Nephron (organoid): ENCODE measurements around the gene NPRL2.

Experiments
- H3K27ac Mint-ChIP-seq, 3 experiments: 2 replicates each; pipeline ENCODE4 v1.8.0; 2020; ENCODE audit warnings: mixed read lengths in 3 of 3, mild to moderate bottlenecking in 2 of 3, moderate library complexity in 1 of 3
- H3K27me3 Mint-ChIP-seq: 2 replicates; pipeline ENCODE4 v1.8.0; 2021; ENCODE audit warnings: low read depth, mild to moderate bottlenecking, moderate library complexity, mixed read lengths
- H3K36me3 Mint-ChIP-seq: 2 replicates; pipeline ENCODE4 v1.8.0; 2020; ENCODE audit warnings: low read depth, mixed read lengths
- H3K4me1 Mint-ChIP-seq: 2 replicates; pipeline ENCODE4 v1.8.0; 2020; ENCODE audit warnings: mixed read lengths
- H3K4me3 Mint-ChIP-seq, 3 experiments: 2 replicates each; pipeline ENCODE4 v1.8.0; 2020; ENCODE audit warnings: mild to moderate bottlenecking in 3 of 3, mixed read lengths in 3 of 3, moderate library complexity in 2 of 3
- H3K9me3 Mint-ChIP-seq: 2 replicates; pipeline ENCODE4 v1.8.0; 2020; ENCODE audit warnings: mixed read lengths
- TF ChIP-seq, protein P1 (sequence below), 3 experiments: fragments of 200-600 bp; sonication (generic); IDR thresholded peaks; one replicate each; pipeline ENCODE4 v1.5.0; 2021; ENCODE audit warnings: antibody characterized with exemption in 3 of 3; ENCODE audit not compliant: unreplicated experiment in 3 of 3

Gene NPRL2

DNA sequence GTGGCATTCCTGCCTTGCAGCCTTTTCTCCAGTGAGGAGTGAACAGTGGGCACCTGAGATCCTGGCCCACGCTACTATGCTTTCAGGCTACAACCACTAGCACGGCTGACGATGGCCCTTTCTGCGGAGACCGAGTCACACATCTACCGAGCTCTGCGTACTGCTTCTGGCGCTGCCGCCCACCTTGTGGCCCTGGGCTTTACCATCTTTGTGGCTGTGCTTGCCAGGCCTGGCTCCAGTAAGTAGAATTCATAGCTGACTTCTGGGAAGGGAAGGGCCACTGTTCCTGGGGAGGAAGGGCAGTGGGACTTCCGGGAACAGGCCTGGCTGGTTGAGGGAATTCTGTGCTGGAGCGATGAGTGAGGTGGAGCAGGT lies 735 bp upstream of the NPRL2 start:
- H3K4me1 Mint-ChIP-seq = peaks cover 25% of the 10 kb centered on the region
- H3K27ac Mint-ChIP-seq = peak overlapping the region in 2 of 3 experiments; percentile 93 to 97
- H3K36me3 Mint-ChIP-seq = peaks cover 14% of the 10 kb centered on the region
- TF ChIP-seq, protein P1, sequence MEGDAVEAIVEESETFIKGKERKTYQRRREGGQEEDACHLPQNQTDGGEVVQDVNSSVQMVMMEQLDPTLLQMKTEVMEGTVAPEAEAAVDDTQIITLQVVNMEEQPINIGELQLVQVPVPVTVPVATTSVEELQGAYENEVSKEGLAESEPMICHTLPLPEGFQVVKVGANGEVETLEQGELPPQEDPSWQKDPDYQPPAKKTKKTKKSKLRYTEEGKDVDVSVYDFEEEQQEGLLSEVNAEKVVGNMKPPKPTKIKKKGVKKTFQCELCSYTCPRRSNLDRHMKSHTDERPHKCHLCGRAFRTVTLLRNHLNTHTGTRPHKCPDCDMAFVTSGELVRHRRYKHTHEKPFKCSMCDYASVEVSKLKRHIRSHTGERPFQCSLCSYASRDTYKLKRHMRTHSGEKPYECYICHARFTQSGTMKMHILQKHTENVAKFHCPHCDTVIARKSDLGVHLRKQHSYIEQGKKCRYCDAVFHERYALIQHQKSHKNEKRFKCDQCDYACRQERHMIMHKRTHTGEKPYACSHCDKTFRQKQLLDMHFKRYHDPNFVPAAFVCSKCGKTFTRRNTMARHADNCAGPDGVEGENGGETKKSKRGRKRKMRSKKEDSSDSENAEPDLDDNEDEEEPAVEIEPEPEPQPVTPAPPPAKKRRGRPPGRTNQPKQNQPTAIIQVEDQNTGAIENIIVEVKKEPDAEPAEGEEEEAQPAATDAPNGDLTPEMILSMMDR (IDR thresholded peaks at IDR 0.05; ENCODE audit: unreplicated experiment in 3 of 3) = no peak
- no peaks in the 10 kb centered on the region for H3K27me3 Mint-ChIP-seq
- no peaks in the 10 kb centered on the region for H3K9me3 Mint-ChIP-seq
- peak overlapping the region; percentile 96 to 97 (median 97) for H3K4me3 Mint-ChIP-seq

DNA sequence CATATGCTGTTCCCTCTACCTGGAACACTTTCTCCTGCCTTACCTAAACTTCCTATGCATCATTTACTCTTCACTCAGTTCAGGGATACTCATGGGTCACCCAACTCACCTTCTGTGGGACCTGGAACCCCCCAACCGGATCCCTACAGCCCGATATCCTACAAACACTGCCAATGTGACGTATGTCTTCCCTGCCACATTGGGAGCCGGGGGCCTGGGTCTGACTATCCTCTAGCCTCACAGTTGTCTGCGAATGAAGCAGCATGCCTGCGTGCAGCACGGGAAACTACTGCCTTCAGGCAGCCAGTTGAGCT lies 405 bp downstream of the NPRL2 start:
- Mint-ChIP-seq H3K4me1 (peaks cover 28% of the 10 kb centered on the region), H3K9me3 (no peaks in the 10 kb centered on the region), H3K36me3 (peaks cover 10% of the 10 kb centered on the region), H3K4me3 (peak overlapping the region; percentile 96 to 97 (median 97)), H3K27ac (peak overlapping the region; percentile 93 to 99 (median 97)), H3K27me3 (peaks cover 6% of the 10 kb centered on the region)
- TF ChIP-seq, protein P1 (IDR thresholded peaks at IDR 0.05; ENCODE audit: unreplicated experiment in 3 of 3) = no peak

DNA sequence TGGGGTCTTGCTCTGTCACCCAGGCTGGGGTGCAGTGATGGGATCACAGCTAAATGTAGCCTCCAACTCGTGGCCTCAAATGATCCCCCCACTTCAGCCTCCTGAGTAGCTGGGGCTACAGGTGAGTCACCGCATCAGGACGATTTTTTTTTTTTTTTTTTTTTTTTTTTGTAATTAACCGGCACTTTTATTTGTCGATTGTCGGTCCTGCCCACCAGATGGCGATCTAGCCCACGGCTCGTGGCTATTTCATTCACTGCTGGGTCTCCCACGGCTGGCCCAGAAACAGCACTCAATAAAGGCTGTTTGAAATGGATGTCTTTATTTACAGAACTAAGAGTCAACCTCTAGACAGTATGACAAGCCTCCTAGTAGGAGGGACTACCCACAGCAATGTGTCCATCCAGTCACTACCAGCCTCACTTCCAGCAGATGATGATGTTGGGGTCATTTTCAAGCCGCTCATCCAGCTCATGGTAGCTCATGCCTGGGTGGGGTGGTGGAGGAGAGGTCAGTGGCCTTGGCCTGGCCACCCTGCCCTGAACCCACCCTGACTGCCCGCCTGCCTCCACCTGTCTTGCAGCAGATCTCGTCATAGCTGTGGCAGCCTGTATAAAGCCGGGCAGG lies 3.3 kb downstream of the NPRL2 start:
- H3K4me1 Mint-ChIP-seq = peaks cover 28% of the 10 kb centered on the region

DNA sequence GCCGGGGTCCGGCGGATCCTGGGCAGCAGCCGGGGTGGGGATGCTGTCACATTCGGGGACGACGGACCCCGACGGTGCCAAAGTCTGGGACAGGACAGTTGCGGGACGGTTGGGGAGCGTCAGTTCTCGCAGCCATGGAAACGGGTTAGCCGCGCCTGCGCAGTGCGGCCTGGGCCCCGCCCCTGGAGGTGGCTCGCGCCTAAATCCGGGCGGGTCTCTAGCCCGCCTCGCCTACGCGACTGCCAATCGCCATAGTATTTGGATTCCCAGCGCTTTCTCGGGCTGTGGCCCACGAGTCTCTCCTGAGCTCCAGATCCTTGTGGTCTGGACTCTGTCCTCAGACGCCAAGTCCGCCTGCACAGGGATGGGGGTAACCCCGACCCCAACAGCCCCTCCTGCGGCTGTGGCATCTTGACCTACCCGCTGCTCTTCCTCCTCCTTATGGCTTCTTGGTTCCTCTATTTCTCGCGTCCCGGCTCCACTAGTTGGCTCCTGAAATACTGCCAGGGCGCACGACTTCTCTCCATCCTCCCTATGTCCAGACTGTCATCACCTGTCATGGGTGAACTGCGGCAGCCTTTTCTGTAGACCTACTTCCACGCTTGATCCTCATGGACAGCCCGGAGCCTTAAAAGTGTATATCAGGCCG lies 4.9 kb downstream of the NPRL2 start, which contains the start of gene ZMYND10:
Gene ZMYND10, minus strand, starts transcription at position 147 of the 649 bp plus-strand sequence. CDS start 153 bp downstream, outside the sequence.
- peak within 1 kb of the TSS in 1 of 3 experiments; percentile 56 for H3K27ac Mint-ChIP-seq
- H3K4me3 Mint-ChIP-seq = peak within 1 kb of the TSS; percentile 77 to 82 (median 81)
- TF ChIP-seq, protein P1 (IDR thresholded peaks at IDR 0.05; ENCODE audit: unreplicated experiment in 3 of 3) = no peak
- no peaks in the 10 kb centered on the region for H3K9me3 Mint-ChIP-seq
- peaks cover 39% of the 10 kb centered on the region for H3K27me3 Mint-ChIP-seq
- no peaks in the 10 kb centered on the region for H3K36me3 Mint-ChIP-seq
- H3K4me1 Mint-ChIP-seq = peaks cover 19% of the 10 kb centered on the region

More for the DNA sequence above, 3.3 kb downstream of the NPRL2 start:
- H3K4me3 Mint-ChIP-seq = peak overlapping the region; percentile 53 to 70 (median 60)
- H3K9me3 Mint-ChIP-seq = no peaks in the 10 kb centered on the region
- TF ChIP-seq, protein P1 (IDR thresholded peaks at IDR 0.05; ENCODE audit: unreplicated experiment in 3 of 3) = peak; percentile 51 to 66 (median 62)
- H3K36me3 Mint-ChIP-seq = no peaks in the 10 kb centered on the region
- H3K27me3 Mint-ChIP-seq = peaks cover 23% of the 10 kb centered on the region
- peak overlapping the region in 1 of 3 experiments; percentile 39 for H3K27ac Mint-ChIP-seq

DNA sequence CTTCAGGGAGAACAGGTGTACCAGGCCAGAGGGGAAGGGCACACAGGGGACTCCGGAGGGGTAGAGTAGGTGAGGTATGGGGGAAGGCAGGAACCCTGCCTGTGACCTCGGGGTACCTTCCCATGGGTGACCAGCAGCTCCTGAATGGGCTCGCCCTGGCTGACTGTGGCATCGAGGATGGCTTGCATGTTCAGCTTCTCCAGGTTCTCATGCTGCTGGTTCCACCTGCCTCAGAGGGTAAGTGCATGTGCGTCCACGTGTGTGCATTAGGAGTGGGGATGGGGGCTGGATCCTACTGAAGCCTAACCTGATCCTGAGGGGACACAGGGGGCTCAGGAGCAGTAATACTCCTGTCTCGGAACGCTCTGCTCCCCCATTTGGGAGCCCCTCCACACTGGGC lies 5.6 kb downstream of the NPRL2 start:
- Mint-ChIP-seq H3K36me3 (no peaks in the 10 kb centered on the region), H3K4me1 (peaks cover 13% of the 10 kb centered on the region), H3K4me3 (peak overlapping the region; percentile 46 to 48 (median 46)), H3K9me3 (no peaks in the 10 kb centered on the region), H3K27me3 (peaks cover 45% of the 10 kb centered on the region), H3K27ac (no peak overlapping the region)
- TF ChIP-seq, protein P1 (IDR thresholded peaks at IDR 0.05; ENCODE audit: unreplicated experiment in 3 of 3) = no peak
